PC-3 (cell line): ENCODE measurements around the gene CD7. TPM values are rescaled to one million over a fixed set of nuclear protein-coding genes. Genes with fewer than 3 reads are reported as not detected.
A peak's percentile ranks its signal among the peaks of the same experiment; 100 is the strongest.

Experiments
- ATAC-seq: fragments of 200-7000 bp; cut with Tn5 transposase; 2 replicates; pipeline ENCODE4 v1.9.1; 2020; ENCODE audit warnings: mild to moderate bottlenecking, moderate library complexity
- BruUV-seq: library from RNA; stranded (reverse); fragments of 400-500 nt; replicated peaks from 2 replicates; lab custom pipeline; 2021; lab: Mats Ljungman, UMichigan
- CTCF ChIA-PET: fragments of 300-600 bp; sonication (Branson Sonifier 250); formaldehyde crosslinking; loops from one replicate; lab custom pipeline; 2022; ENCODE audit warnings: antibody characterized with exemption; lab: Charles Lee
- POLR2A ChIA-PET: fragments of 300-600 bp; sonication (Branson Sonifier 250); formaldehyde crosslinking; loops from one replicate; lab custom pipeline; 2022; ENCODE audit warnings: antibody characterized with exemption; ENCODE audit not compliant: unreplicated experiment; lab: Charles Lee
- DNase-seq: peaks from one replicate; pipeline ENCODE4 v3.0.0-alpha.2; 2015
- H2AFZ ChIP-seq: fragments of 300-600 bp; sonication (generic); 2 replicates; pipeline ENCODE4 v1.6.0; 2016; ENCODE audit warnings: antibody characterized with exemption, low read length
- H3F3A ChIP-seq: fragments of 300-600 bp; sonication (generic); one replicate; pipeline ENCODE4 v1.6.0; 2017; ENCODE audit warnings: antibody characterized with exemption, low read length, control low read depth, mild to moderate bottlenecking; ENCODE audit not compliant: unreplicated experiment
- H3K27ac ChIP-seq: fragments of 300-600 bp; sonication (generic); 2 replicates; pipeline ENCODE4 v1.5.1; 2016; ENCODE audit warnings: mild to moderate bottlenecking, low read length
- H3K27me3 ChIP-seq: fragments of 300-600 bp; sonication (generic); 2 replicates; pipeline ENCODE4 v1.6.1; 2016; ENCODE audit warnings: low read length, mixed read lengths
- H3K36me3 ChIP-seq: fragments of 300-600 bp; sonication (generic); 2 replicates; pipeline ENCODE4 v1.6.1; 2016; ENCODE audit warnings: low read depth, mixed run types, low read length, mixed read lengths
- H3K4me1 ChIP-seq: fragments of 300-600 bp; sonication (generic); 2 replicates; pipeline ENCODE4 v1.5.1; 2016; ENCODE audit warnings: low read length; ENCODE audit not compliant: insufficient read depth
- H3K4me2 ChIP-seq: fragments of 300-600 bp; sonication (generic); 2 replicates; pipeline ENCODE4 v1.6.0; 2016; ENCODE audit warnings: low read length
- H3K4me3 ChIP-seq: fragments of 300-600 bp; sonication (generic); 2 replicates; pipeline ENCODE4 v1.5.1; 2016; ENCODE audit warnings: mild to moderate bottlenecking, low read length, mixed read lengths
- H3K79me2 ChIP-seq: fragments of 300-600 bp; sonication (generic); 2 replicates; pipeline ENCODE4 v1.6.1; 2017; ENCODE audit warnings: low read length, mixed read lengths
- H3K9ac ChIP-seq: fragments of 300-600 bp; sonication (generic); 2 replicates; pipeline ENCODE4 v1.6.0; 2016; ENCODE audit warnings: mild to moderate bottlenecking, low read length
- H3K9me2 ChIP-seq: fragments of 300-600 bp; sonication (generic); replicated peaks from 2 replicates; pipeline ENCODE4 v1.6.1; 2016; ENCODE audit warnings: mixed run types, low read length, mixed read lengths
- H3K9me3 ChIP-seq: fragments of 300-600 bp; sonication (generic); 2 replicates; pipeline ENCODE4 v1.6.1; 2016; ENCODE audit warnings: low read length, mixed read lengths
- H4K20me1 ChIP-seq: fragments of 300-600 bp; sonication (generic); 2 replicates; pipeline ENCODE4 v1.6.1; 2016; ENCODE audit warnings: low read length, mixed read lengths
- CTCF ChIP-seq: fragments of 300-600 bp; sonication (generic); conservative IDR thresholded peaks from 2 replicates; pipeline ENCODE4 v1.5.1; 2017; ENCODE audit warnings: antibody characterized with exemption, low read depth, mild to moderate bottlenecking, low read length
- EZH2 ChIP-seq: fragments of 300-600 bp; sonication (generic); IDR thresholded peaks from one replicate; pipeline ENCODE4 v1.6.1; 2017; ENCODE audit warnings: antibody characterized with exemption, mild to moderate bottlenecking, low read length; ENCODE audit not compliant: unreplicated experiment
- EZH2phosphoT487 ChIP-seq: fragments of 300-600 bp; sonication (generic); IDR thresholded peaks from 2 replicates; pipeline ENCODE4 v1.6.1; 2018; ENCODE audit warnings: mild to moderate bottlenecking, antibody characterized with exemption, low read length, borderline replicate concordance
- intact Hi-C: fragments of 100-400 bp; cut with micrococcal nuclease; formaldehyde crosslinking; loops from 2 replicates; pipeline ENCODE4 v1.9.0; 2023
- total RNA-seq: library from RNA; depleted of rRNA; stranded (reverse); fragments of >200 nt; gene quantifications from 2 replicates; pipeline ENCODE4 v1.2.3, GENCODE V29; 2014

The CD7 gene
- total RNA-seq, 1 experiment from 2014 or later: 0.15 TPM

GRCh38 chr17:82274134-82275020, 43.0 kb downstream of the CD7 start:
- H3K9me3 ChIP-seq: no peaks in the 10 kb centered on the region
- ChIA-PET CTCF (no interaction called here), POLR2A (interaction anchor here (0.6 kb wide), 1 partner anchor 40 kb away, joined by 3 read pairs; no protein-coding TSS in a partner anchor)
- peak overlapping the region; percentile 17; the same call in 1 of the 2 replicates for H3K27ac ChIP-seq
- no peaks in the 10 kb centered on the region for H3K27me3 ChIP-seq
- peaks cover 41% of the 10 kb centered on the region for H3K4me1 ChIP-seq
- H3K79me2 ChIP-seq: peaks cover 48% of the 10 kb centered on the region
- intact Hi-C loops: no loop called here
- H3K9me2 ChIP-seq: no peaks in the 10 kb centered on the region
- ATAC-seq (peak; percentile 2; the same call in 1 of the 2 replicates), DNase-seq (no peak)
- H4K20me1 ChIP-seq: peaks cover 32% of the 10 kb centered on the region
- peak overlapping the region; percentile 99 for H3K4me2 ChIP-seq
- peak overlapping the region; percentile 89 for H2AFZ ChIP-seq
- H3F3A ChIP-seq: no peaks in the 10 kb centered on the region
- H3K4me3 ChIP-seq: peak overlapping the region; percentile 90
- TF ChIP-seq CTCF (no peak), EZH2phosphoT487 (no peak), EZH2 (no peak)
- BruUV-seq: TSS peak; percentile 44
- peaks cover 10% of the 10 kb centered on the region; the same call in 1 of the 2 replicates for H3K36me3 ChIP-seq
- H3K9ac ChIP-seq: peak overlapping the region; percentile 99

- Histone ChIP-seq H4K20me1 (peaks cover 41% of the 10 kb centered on the region), H3K9me2 (no peaks in the 10 kb centered on the region), H3K36me3 (peaks cover 10% of the 10 kb centered on the region; the same call in 1 of the 2 replicates), H3K27ac (peak within 1 kb of the TSS; percentile 81), H3K9me3 (no peaks in the 10 kb centered on the region), H3F3A (peaks cover 6% of the 10 kb centered on the region), H3K4me1 (peaks cover 49% of the 10 kb centered on the region), H3K27me3 (no peaks in the 10 kb centered on the region), H3K79me2 (peaks cover 57% of the 10 kb centered on the region), H3K9ac (peak within 1 kb of the TSS; percentile 99), H2AFZ (peak within 1 kb of the TSS; percentile 89), H3K4me3 (peak within 1 kb of the TSS; percentile 98), H3K4me2 (peak within 1 kb of the TSS; percentile 99)
- intact Hi-C loops: no loop called here
- no peak for TF ChIP-seq EZH2
- no peak for TF ChIP-seq EZH2phosphoT487
- TF ChIP-seq CTCF: no peak
- ChIA-PET CTCF (no interaction called here), POLR2A (interaction anchor here (0.6 kb wide), 1 partner anchor 39 kb away, joined by 3 read pairs; no protein-coding TSS in a partner anchor)
- DNase-seq (peak; percentile 81), ATAC-seq (peak; percentile 81)
- no TSS peak for BruUV-seq
Measured at GRCh38 chr17:82273327-82274133, 43.9 kb downstream of the CD7 start, which contains the start of gene CSNK1D. Gene CSNK1D (minus strand): TSS chr17:82273700. CDS start chr17:82273381, 319 bp downstream.
